HG03457 (cell line): Measurements from ENCODE around the gene RPS24.
"Not testable (repeated sequence)": the region's sequence is repeated elsewhere in the genome, so short reads cannot be mapped to it uniquely, and the experiment has no call there.

Experiments
- ATAC-seq: cut with Tn5 transposase; IDR thresholded peaks from one replicate; pipeline ENCODE4 v1.9.1; 2021; ENCODE audit warnings: moderate number of reproducible peaks; ENCODE audit not compliant: unreplicated experiment

Gene RPS24

DNA sequence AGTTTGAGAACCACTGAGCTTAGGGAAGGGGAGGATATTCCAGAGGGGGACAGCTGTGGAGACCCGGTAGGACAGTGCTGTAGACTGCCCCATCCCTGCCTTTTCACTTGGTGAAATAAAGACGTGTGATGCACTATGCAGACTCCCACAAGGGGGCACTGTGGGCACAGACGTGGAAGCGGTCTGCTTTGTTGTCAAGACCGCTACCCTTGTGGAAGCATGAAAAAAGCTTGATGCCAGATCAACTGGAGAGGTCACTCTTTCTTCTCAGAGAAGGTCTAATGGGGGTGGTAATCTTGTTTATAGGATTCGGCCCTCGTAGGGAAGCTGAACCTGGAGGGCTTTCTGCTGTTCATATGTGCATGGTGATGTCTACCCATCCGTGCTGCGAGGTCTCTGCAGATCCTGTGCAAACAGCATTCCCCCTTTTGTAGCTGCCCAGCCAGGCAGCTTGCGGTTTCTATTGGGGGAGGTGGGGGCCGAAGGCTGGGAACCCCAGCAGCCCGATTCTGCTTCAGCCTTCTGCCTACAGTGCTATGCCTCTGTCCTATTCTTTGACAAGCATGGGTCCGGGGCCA, 13.7 kb downstream of the RPS24 start:
- ATAC-seq, result no peak

DNA sequence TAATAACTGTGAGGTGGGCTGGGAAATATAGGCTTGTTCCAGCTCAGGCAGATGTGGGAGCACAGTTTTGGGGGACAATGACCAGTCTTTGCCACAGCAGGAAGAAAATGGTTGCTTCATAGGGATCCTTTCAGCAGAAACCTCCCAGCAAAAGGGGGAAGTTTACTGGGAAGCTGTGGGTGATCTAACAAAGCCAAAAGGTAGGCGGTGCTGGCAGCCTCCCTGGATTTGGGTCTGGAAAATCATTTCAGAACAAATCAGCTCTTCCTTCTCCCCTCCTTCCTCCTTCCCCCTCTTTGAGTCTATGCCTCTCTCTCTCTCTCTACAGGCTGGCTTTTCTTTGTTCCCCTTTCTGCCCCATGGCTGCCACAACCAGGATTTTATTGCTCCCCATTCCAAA, 16.2 kb downstream of the RPS24 start:
- ATAC-seq, result no peak

DNA sequence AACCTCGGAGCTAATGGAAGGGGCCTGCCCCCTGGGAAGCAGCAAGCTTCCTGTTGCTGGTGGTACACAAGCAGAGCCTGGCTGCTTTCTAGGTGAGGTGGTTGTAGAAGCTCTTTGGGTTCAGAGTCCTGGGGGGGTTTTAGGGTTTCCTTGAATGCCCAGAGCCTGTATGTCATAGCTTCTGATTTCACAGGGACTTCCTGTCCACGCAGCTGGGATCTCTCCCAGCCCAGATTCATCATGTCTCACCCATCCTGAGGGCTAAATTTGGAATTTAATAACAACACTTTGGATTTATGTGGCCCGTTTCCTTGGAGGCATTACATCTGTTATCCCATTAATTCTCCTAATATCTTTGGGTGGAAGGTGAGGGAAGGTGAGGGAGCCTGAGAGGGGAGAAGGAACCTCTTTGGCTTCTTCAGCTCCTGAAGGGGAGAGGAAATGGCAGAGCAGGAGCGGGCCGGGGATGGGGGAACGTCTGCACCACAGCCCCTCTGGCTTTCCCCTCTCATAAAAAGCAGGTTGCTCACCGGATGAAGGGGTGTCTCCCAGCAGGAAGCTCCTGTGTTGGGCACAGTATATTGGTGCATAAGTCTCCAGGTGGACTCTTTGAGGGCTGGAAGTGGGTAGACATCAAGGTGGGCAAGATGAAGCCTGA, 19.7 kb downstream of the RPS24 start:
- ATAC-seq, result no peak

DNA sequence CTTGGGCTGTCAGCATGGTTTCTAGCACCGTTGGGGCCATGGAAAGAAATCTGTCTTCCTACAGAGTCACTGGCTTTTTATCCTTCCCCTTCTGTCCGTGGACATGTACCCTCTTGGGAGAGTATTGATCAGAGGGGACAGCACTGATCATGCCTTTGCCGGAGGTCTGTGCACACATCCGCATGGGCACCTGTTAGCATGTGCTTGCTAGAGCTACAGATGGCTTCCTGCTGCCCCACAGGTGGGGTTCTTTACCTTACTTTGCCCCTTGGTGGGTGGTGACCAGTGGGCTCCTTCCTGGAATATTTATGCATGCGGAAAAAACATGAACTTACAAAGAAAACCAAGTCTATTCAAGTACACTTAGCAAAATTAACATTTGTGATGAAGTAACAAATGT, 24.9 kb downstream of the RPS24 start:
- no peak for ATAC-seq

DNA sequence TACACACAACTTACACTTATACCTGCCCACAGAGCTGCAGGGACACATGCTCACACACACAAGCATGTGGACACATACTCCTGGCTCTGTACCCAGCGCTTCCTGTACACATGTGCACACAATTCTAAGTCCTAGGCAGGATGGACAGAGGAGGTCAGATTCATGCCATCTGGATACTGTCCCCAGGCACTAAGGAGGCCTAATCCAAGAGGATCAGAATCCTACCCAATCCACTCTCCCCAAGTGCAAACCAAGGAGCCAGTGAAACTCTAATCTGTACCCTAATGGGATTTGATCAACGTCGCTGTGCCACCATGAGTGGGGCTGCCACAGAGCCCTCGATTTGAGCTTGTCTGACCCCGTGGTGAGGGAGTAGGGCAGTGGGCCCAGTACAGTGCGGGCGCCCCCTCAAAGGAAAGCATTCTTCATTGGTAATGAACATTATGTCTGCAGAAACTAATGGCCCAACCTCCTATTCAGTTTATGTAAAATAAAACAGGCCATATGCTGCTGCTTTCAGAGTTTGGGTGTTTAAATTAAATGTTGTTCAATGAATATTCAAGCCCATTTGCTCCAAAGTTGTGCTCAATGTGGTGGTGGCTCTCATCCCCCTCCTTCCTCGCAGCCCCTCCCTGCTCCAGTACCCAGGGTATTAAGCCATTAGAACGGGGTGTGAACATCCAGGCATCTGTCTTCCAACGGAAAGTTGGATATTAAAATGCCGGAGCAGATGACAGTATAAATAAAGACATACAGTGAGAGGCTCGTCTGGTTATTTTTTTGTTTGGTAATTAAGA, 26.4 kb downstream of the RPS24 start:
- ATAC-seq, result no peak

DNA sequence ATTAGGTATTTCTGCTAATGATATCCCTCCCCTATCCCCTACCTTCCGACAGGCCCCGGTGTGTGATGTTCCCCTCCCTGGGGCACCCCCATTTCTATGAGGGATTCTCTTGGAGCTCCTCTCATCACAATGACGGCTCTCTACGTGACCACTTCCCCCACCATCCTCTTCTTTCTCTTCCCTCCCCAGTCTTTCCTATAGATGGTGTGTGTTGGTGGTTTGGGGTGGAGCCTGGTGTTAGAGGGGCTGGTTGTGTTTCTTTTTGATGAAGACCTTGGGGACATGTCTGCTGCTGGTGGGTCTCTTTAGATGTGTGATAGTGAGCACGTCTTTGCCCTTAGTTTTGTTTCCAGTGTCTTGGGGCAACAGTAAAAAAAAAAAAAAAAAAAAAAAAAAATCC, 28.6 kb downstream of the RPS24 start:
- ATAC-seq, result no peak

DNA sequence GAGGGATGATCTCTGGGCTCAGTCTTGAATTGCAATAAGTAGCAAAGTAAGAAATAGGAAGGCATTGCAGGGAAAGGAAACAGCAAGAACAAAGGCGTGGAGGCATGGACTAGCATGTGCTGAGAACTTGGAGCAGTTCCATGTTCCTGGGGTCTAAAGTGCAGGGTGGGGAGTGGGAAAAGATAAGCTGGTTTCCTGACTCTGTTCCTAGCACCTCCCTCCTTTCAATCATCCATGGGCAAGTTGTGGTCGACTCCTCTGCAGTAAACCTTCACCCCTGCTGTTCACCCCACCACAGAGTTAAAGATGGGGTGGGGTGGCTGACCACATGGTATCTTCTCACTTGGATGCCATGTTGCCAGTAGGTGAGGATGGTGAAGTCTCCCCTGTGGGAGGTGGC, 29.6 kb downstream of the RPS24 start:
- no peak for ATAC-seq

DNA sequence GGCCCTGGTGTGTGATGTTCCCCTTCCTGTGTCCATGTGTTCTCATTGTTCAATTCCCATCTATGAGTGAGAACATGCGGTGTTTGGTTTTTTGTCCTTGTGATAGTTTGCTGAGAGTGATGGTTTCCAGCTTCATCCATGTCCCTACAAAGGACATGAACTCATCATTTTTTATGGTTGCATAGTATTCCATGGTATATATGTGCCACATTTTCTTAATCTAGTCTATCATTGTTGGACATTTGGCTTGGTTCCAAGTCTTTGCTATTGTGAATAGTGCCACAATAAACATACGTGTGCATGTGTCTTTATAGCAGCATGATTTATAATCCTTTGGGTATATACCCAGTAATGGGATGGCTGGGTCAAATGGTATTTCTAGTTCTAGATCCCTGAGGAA, 31.3 kb downstream of the RPS24 start:
- ATAC-seq, result not testable (repeated sequence)

DNA sequence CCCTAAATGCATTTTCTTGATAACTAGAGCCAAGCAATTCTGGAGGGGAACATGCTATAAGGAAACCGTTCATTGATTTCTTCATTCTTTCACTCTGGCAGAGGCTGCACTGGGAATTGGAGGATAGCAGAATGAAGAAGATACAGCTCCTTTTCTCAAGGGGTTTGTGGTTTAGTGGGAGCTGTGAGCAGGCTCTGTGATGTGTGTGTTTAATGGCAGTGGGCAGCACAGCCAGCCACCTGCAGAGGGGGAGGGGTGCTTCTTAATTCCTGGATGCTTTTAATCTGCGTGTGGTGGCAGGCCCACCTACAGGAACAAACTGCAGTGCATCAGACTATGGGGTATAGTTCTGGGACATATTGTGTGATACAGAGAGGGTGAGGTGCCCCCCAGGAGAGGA, 31.9 kb downstream of the RPS24 start:
- no peak for ATAC-seq

DNA sequence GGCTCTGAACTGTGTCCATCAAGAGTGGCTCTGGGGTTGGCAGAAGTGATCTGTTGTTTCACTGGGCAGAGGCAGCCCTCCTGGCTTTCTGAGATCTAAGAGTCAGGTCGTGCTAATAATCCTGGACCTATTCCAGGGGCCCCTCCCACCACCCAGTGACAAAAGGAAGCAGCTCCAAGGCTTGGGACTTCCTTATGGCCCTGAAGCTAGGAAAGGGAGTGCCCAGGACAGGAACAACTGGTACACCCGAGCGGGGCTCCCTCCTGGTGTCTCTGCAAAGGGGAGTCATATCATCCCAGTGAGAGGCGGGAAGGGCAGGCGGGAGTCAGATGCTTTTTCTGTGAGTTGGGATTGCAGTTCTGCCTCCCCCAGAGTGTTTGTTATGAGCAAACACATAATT, 32.3 kb downstream of the RPS24 start:
- ATAC-seq, result no peak

DNA sequence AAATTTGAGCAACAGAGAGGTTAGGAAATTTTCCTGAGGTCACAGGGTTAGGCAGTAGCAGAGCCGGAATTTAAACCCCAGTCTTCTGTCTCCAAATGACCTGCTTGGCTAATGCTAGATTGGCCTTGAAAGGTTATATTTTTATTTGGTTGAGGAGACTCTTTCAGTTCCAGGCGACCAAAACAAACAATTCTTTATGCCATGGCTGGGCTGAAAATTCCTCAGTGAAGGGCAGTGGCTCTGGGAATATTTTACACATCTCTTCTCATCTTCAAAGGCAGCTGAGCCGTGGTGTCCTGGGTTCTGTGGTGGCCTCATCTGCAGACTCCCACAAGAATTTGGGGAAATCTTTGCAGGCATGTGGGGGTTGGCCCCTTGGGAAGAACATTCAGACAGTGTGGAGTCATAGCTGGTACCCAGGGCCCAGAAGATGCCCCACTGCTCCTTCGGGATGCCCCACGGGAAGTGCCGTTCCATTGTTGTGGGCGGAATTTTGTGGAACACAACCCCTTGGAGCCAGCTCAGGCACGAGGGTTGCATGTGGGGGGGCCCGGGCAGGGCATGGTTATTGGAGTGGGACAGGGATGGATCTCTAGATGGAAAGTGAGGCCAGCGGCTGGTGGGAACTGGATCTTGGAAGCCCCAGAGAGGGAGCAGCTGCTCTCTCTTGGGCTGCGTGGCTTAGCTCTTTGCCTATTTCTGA, 33.2 kb downstream of the RPS24 start:
- no peak for ATAC-seq

DNA sequence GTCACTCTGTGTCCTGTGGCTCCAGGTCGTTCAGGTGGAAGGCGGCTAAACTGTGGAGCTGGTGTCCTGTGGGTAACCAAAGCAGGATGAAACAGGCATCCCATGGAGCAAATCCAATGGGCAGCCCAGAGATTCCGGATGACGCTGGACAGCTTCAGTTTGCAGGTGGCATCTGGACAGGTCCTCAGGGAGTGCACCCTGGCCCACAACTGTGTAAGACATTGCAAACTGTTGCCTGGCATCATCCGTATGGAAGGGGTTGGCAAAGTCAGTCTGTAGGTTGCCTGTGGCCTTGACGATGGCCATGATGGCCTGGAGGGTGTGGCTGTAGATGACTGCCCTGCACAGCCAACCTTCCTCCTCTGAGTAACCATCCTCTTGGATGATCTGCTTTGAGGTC, 35.5 kb downstream of the RPS24 start:
- ATAC-seq, result no peak

DNA sequence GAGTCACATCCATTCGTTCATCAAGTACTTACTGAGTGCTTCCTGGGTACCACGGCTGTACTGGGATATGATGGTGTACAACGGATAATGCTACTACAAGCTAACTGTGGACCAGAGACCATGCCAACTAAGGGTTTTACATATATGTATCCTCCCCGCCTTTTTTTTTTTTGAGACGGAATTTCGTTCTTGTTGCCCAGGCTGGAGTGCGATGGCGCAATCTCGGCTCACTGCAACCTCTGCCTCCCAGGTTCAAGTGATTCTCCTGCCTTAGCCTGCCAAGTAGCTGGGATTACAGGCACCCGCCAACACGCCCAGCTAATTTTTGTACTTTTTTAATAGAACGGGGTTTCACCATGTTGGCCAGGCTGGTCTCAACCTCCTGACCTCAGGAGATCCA, 36.4 kb downstream of the RPS24 start:
- not testable (repeated sequence) for ATAC-seq

DNA sequence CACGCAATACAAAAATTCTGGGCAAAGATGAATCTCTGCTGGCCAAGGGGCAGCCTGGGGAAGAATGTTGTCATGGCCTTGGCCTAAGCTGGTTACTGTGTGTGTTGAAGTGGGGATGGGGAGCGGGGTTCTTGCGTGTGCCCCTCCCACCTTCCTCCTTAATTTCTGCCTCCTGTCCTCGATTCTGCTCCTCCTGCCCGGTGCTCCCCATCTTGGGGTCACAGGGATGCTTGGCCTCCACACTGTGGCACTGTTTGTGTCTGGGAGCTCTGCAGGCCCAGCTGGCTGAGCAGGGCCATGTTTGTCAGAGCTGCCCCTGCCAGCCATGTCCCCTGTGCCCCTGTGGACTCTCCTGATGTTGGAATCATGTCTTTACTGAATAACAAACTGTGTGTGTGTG, 37.1 kb downstream of the RPS24 start:
- ATAC-seq, result no peak

DNA sequence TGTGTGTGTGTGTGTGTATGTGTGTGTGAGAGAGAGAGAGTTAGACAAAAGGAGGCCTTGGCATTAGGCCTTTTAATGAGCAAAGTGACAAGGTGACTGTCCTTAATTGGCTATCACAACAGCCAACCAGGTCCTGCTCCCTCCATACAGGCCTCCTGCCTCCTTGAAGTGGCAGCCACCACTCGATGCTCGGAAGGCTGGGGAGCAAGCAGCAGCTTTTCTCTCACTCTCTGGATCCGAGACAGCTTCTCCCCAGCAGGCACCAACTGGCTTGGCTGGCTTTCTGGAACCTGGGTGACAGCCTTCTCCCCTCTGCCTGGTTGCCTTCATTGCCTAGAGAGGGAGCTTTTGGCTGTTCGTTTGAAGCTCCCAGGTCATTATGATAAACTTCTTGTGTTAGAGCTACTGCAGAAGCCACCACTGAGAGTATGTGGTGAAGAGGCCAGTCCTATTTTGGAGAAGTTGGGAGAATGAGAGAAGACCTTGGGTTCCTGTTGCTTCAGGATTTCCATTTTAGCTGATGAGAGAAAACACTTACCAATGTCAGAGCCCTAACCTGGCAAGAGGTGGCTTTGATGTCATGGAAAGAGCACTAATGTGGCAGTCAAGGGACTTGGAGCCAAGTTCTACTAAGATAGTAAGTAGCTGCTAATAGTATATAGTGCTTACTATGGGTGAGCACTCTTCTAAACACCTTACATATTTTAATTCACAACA, 37.6 kb downstream of the RPS24 start:
- ATAC-seq, result no peak

DNA sequence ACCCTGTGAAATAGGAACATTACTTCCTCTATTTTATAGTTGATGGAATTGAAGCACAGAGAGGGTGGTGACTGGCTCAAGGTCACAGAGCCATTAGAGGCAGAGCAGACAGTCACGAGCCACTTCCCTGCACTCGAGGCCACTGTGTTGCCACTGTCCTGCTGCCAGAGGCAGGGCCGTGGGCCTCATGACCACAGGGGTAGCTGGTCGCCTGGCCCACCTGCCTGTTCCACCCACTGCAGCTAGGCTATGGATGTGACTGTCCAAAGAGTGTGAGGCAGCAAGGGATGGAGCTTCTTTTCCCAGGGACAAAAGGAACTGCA, 38.2 kb downstream of the RPS24 start:
- no peak for ATAC-seq

DNA sequence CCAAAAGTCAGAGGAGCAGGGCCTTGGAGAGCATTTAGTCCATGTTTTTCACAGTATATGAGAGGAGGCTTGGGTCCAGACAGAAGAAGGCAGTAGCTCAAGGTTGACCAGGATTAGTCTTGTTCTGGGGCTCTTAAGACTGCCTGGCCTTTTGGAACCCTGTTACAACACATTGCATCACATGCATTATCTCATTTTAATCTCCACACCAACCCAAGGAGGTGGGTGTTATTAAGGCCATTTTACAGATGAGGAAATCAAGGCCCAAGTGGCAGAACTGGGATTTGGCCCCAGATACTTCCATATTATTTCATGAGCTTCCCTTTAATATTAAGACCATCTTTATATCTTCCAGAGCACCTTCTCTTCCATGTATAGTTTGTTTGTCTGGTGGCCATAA, 38.8 kb downstream of the RPS24 start:
- no peak for ATAC-seq

DNA sequence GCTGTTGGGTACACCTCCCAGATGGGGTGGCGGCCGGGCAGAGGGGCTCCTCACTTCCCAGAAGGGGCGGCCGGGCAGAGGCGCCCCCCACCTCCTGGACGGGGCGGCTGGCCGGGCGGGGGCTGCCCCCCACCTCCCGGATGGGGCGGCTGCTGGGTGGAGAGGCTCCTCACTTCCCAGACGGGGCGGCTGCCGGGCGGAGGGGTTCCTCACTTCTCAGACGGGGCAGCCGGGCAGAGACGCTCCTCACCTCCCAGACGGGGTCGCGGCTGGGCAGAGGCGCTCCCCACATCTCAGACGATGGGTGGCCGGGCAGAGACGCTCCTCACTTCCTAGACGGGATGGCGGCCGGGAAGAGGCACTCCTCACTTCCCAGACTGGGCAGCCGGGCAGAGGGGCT, 42.1 kb downstream of the RPS24 start:
- ATAC-seq, result not testable (repeated sequence)

DNA sequence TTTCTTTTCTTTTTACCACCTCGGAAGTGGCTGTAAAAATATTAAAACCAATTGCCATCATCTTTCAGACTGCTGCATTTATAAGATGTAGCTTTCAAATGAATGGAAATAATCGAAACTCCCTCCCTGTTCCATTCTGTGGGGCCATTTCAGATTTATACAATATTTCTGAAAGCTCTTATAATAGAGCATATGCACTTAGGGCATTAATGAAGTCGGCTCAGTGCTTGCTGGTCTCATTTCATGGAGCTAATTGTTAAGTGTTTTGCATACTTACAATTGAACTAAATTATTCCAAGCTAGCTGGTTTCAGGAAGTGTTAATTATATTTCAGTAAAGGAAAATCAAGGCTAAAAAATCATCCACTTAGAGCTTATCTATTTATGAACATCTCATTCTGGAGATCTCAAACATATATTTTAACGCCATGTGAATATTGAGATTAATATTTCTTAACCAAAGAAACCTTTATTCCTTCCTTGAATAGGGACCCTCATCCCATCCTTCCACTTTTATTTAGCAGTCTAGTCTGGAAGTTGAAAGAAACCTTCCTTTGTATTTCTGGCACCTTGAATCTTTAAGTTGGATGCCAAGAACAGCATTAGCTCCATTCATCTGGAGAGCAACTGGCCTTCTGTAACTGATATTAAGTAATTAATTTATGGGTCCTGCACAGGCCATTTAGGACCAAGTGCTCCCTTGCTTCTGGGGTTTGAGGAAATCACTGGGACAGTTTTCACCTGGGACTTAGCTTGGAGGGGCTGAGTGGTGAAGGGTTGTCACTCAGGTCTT, 45.1 kb downstream of the RPS24 start:
- no peak for ATAC-seq

DNA sequence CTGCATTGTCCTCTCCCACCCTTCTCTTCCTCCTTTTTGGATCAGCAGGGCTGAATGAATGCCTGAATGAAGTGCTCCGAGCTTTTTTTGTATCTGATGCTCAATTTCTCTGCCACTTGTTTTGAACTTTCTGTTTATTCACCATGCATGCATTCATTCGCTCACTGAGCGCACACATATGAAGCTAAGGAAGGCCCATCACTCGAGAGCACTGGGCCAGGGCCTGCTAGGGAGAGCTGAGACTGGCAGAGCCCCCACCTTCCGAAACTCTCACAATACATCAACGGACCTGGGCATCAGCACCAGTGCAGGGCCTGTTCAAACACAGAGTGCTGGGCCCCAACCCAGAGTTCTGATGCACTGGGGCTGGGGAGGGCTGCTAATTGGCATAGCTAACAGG, 45.7 kb downstream of the RPS24 start:
- ATAC-seq, result no peak
